A549 (cell line): Measurements from ENCODE around the gene TFF1. TPM values are rescaled to one million over a fixed set of nuclear protein-coding genes. Genes with fewer than 3 reads are reported as not detected.

ENCODE experiments used
- ATAC-seq, 2 experiments: fragments of 200-7000 bp in 1 of 2; fragments of >200 bp in 1 of 2; cut with Nextera tagmentation in 1 of 2; cut with Tn5 transposase in 1 of 2; 3 replicates each; pipeline versions ENCODE4 v1.8.0 to v1.9.1; 2018 to 2020; ENCODE audit warnings: mild to moderate bottlenecking in 1 of 2, moderate library complexity in 1 of 2
- CTCF ChIA-PET: fragments of 300-600 bp; sonication (Branson Sonifier 250); formaldehyde crosslinking; extraction: SDS; loops from one replicate; lab custom pipeline; 2021; ENCODE audit warnings: antibody characterized with exemption, inconsistent platforms; lab: Yijun Ruan, JAX
- POLR2A ChIA-PET: fragments of 350-600 bp; formaldehyde crosslinking; extraction: SDS; loops from one replicate; lab custom pipeline; 2021; ENCODE audit warnings: antibody characterized with exemption, inconsistent platforms; lab: Yijun Ruan, JAX
- DNase-seq, 2 experiments: peaks; one replicate each; pipeline versions ENCODE4 v3.0.0 to v3.0.0-alpha.2; 2011 to 2016; ENCODE audit warnings: low read depth in 1 of 2, low spot score in 1 of 2
- FAIRE-seq: peaks from 2 replicates; lab custom pipeline; 2011; peaks lifted over from hg19 to GRCh38; lab: Jason Lieb, UNC
- H3K27ac ChIP-seq, 2 experiments: fragments of >200 bp; sonication (Bioruptor Twin); formaldehyde crosslinking; 3 replicates each; pipeline ENCODE4 v1.5.1; 2016 to 2017
- H3K4me1 ChIP-seq: fragments of >200 bp; sonication (Bioruptor Twin); formaldehyde crosslinking; 3 replicates; pipeline ENCODE4 v1.6.1; 2016
- H3K4me2 ChIP-seq: fragments of >200 bp; sonication (Bioruptor Twin); formaldehyde crosslinking; 3 replicates; pipeline ENCODE4 v1.6.1; 2016
- H3K4me3 ChIP-seq: fragments of >200 bp; sonication (Bioruptor Twin); formaldehyde crosslinking; 3 replicates; pipeline ENCODE4 v1.5.1; 2016
- H3K9me3 ChIP-seq: fragments of >200 bp; sonication (Bioruptor Twin); formaldehyde crosslinking; 3 replicates; pipeline ENCODE4 v1.6.1; 2016
- CTCF ChIP-seq: fragments of >200 bp; sonication (Bioruptor Twin); formaldehyde crosslinking; IDR thresholded peaks from 3 replicates; pipeline ENCODE4 v1.5.1; 2016
- EHF ChIP-seq: fragments of 250-450 bp; sonication (Bioruptor Pico); IDR thresholded peaks from 2 replicates; pipeline ENCODE4 v1.5.0; 2020; ENCODE audit warnings: mild to moderate bottlenecking
- ESRRA ChIP-seq: fragments of 150-350 bp; IDR thresholded peaks from 2 replicates; pipeline ENCODE4 v1.6.1; 2014; ENCODE audit warnings: mild to moderate bottlenecking, low read length, borderline replicate concordance
- FOSL2 ChIP-seq, 2 experiments: fragments of 450-650 bp in 1 of 2; fragments of >200 bp in 1 of 2; sonication (Bioruptor Twin) in 1 of 2; formaldehyde crosslinking; IDR thresholded peaks; 2 replicates each; pipeline versions ENCODE4 v1.5.0 to v1.6.1; 2016 to 2020; ENCODE audit warnings: mild to moderate bottlenecking in 1 of 2, moderate library complexity in 1 of 2
- GATA3 ChIP-seq: IDR thresholded peaks from 2 replicates; pipeline ENCODE4 v1.6.1; 2012; ENCODE audit warnings: borderline replicate concordance
- HDAC2 ChIP-seq: fragments of 200-600 bp; sonication (generic); IDR thresholded peaks from 2 replicates; pipeline ENCODE4 v1.6.1; 2016
- HES2 ChIP-seq: fragments of >200 bp; sonication (Bioruptor Twin); formaldehyde crosslinking; IDR thresholded peaks from 2 replicates; pipeline ENCODE4 v1.6.1; 2016
- HOXA7 ChIP-seq: fragments of 250-450 bp; sonication (Bioruptor Pico); IDR thresholded peaks from 2 replicates; pipeline ENCODE4 v1.5.0; 2020; ENCODE audit warnings: mild to moderate bottlenecking, moderate library complexity
- HOXB5 ChIP-seq: fragments of 250-450 bp; sonication (Bioruptor Pico); IDR thresholded peaks from 2 replicates; pipeline ENCODE4 v1.5.0; 2020; ENCODE audit warnings: mild to moderate bottlenecking, moderate library complexity
- JUN ChIP-seq, 2 experiments: fragments of >200 bp; sonication (Bioruptor Twin); formaldehyde crosslinking; IDR thresholded peaks; 2 replicates in 1 of 2; 3 replicates in 1 of 2; pipeline ENCODE4 v1.6.1; 2016 to 2017
- JUNB ChIP-seq: fragments of >200 bp; sonication (Bioruptor Twin); formaldehyde crosslinking; IDR thresholded peaks from 2 replicates; pipeline ENCODE4 v1.6.1; 2016
- MAZ ChIP-seq: fragments of 150-350 bp; IDR thresholded peaks from 2 replicates; pipeline ENCODE4 v1.6.1; 2014; ENCODE audit warnings: antibody characterized with exemption, low read depth, low read length, borderline replicate concordance
- MYC ChIP-seq: IDR thresholded peaks from 2 replicates; pipeline ENCODE4 v1.6.1; 2012; ENCODE audit warnings: mild to moderate bottlenecking, inconsistent platforms, low read length, improper control_type of control experiment, borderline replicate concordance
- NFE2L2 ChIP-seq: fragments of 150-350 bp; conservative IDR thresholded peaks from 2 replicates; pipeline ENCODE4 v1.6.1; 2014; ENCODE audit warnings: low read length
- NR3C1 ChIP-seq: fragments of >200 bp; sonication (Bioruptor Twin); formaldehyde crosslinking; IDR thresholded peaks from 3 replicates; pipeline ENCODE4 v1.6.1; 2017
- PHF8 ChIP-seq: fragments of 200-600 bp; sonication (generic); IDR thresholded peaks from 2 replicates; pipeline ENCODE4 v1.6.1; 2016; ENCODE audit warnings: low read depth, mild to moderate bottlenecking, antibody characterized with exemption, moderate library complexity, borderline replicate concordance
- RARB ChIP-seq: fragments of 250-450 bp; sonication (Bioruptor Pico); IDR thresholded peaks from 2 replicates; pipeline ENCODE4 v1.8.0; 2021; ENCODE audit warnings: mild to moderate bottlenecking, moderate library complexity
- RNF2 ChIP-seq: fragments of 200-600 bp; sonication (generic); IDR thresholded peaks from 2 replicates; pipeline ENCODE4 v1.6.1; 2016; ENCODE audit warnings: low read depth, mild to moderate bottlenecking, antibody characterized with exemption, moderate library complexity, borderline replicate concordance
- TFCP2L1 ChIP-seq: fragments of 250-450 bp; sonication (Bioruptor Pico); IDR thresholded peaks from 2 replicates; pipeline ENCODE4 v1.5.0; 2021; ENCODE audit warnings: mild to moderate bottlenecking
- ZFP36 ChIP-seq: fragments of 450-650 bp; IDR thresholded peaks from 2 replicates; pipeline ENCODE4 v1.6.1; 2014; ENCODE audit warnings: borderline replicate concordance; ENCODE audit not compliant: partially characterized antibody
- WGBS: methylation state at CpG from one replicate; pipeline ENCODE4 v1.1.6; 2017; ENCODE audit errors: missing lambda C conversion rate; 5-methylcytosine and 5-hydroxymethylcytosine counted together
- polyA minus RNA-seq: library from RNA; depleted of rRNA, polyadenylated mRNA; stranded (reverse); fragments of >200 nt; gene quantifications from 2 replicates; pipeline ENCODE4 v1.2.3, GENCODE V29; 2011; rRNA and poly(A)+ RNA removed
- polyA plus RNA-seq, 4 experiments: library from polyadenylated mRNA; depleted of rRNA in 3 of 4; stranded (reverse); fragments of >200 nt; fragmentation: RNase III in 1 of 4; extraction: RNeasy Plus Mini Kit Qiagen cat#74134 plus additional on column Dnase treatment in 1 of 4; gene quantifications; 2 replicates in 3 of 4; 3 replicates in 1 of 4; pipeline ENCODE4 v1.2.3, GENCODE V29; 2011 to 2017
- TF ChIP-seq, protein P1 (sequence below): IDR thresholded peaks from 2 replicates; pipeline ENCODE4 v1.6.1; 2012

Gene TFF1
- polyA plus RNA-seq (2011; rRNA removed) (5.8 and 12.8 TPM in 2 replicates), polyA plus RNA-seq (2017; fragmentation: RNase III; extraction: RNeasy Plus Mini Kit Qiagen cat#74134 plus additional on column Dnase treatment) (0.64 to 1.4 TPM (median 1.0 TPM) in 3 replicates), polyA minus RNA-seq (2.5 and 8.2 TPM in 2 replicates)
- 12.0 and 12.3 TPM in 2 replicates for polyA plus RNA-seq (2012; cell fraction: cytosol; rRNA removed)
- polyA plus RNA-seq (2012; cell fraction: nucleus; rRNA removed): 8.1 and 10.9 TPM in 2 replicates

- CTCF ChIA-PET: interaction anchor here (1.0 to 1.8 kb wide), 3 partner anchors 9 to 38 kb away, joined by 3 to 5 read pairs (median 4); partner anchors contain the start of gene UBASH3A
- POLR2A ChIA-PET: no interaction called here
- Histone ChIP-seq H3K4me2 (peak within 1 kb of the TSS; percentile 46), H3K9me3 (no peaks in the 10 kb centered on the region), H3K4me3 (no peak within 1 kb of the TSS), H3K4me1 (peaks cover 23% of the 10 kb centered on the region), H3K27ac (peak within 1 kb of the TSS; percentile 27 to 58; a peak in 5 of 6 replicates)
- WGBS: 13% methylated on average over 11 of the region's 19 CpGs
- TF ChIP-seq FOSL2 (IDR thresholded peaks at IDR 0.05) (no peak), FOSL2 (CRISPR knock-in tag; IDR thresholded peaks at IDR 0.05) (peak; percentile 67), EHF (CRISPR knock-in tag) (no peak), PHF8 (no peak)
- peak; percentile 85 to 86 for ATAC-seq
- FAIRE-seq: no peak
- DNase-seq: peak; percentile 41 to 85
Observed at GRCh38 chr21:42366292-42367010, at the start of gene TFF1. TSS of gene TFF1 (minus strand) at chr21:42366535. CDS start at chr21:42366495, 40 bp downstream.

- POLR2A ChIA-PET: no interaction called here
- Histone ChIP-seq H3K9me3 (no peaks in the 10 kb centered on the region; the same call in 2 of the 3 replicates), H3K4me3 (no peak overlapping the region), H3K4me1 (peaks cover 13% of the 10 kb centered on the region)
- DNase-seq (peak; percentile 74 to 78), ATAC-seq (peak; percentile 90 to 93), FAIRE-seq (no peak)
- WGBS: 47% methylated on average over 15 of the region's 27 CpGs
- TF ChIP-seq MYC: 0 out of 2 replicates have a peak, but pooled peaks have one; percentile 40
- TF ChIP-seq NFE2L2: no peak
- peak; percentile 13; the same call in 1 of the 2 replicates for TF ChIP-seq JUNB
- TF ChIP-seq, protein P1, sequence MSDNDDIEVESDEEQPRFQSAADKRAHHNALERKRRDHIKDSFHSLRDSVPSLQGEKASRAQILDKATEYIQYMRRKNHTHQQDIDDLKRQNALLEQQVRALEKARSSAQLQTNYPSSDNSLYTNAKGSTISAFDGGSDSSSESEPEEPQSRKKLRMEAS: peak; percentile 40; the same call in 1 of the 2 replicates
- TF ChIP-seq NR3C1: no peak
- no peak for TF ChIP-seq ESRRA
- peak; percentile 25; the same call in 1 of the 2 replicates for TF ChIP-seq FOSL2 (IDR thresholded peaks at IDR 0.05)
- TF ChIP-seq FOSL2 (CRISPR knock-in tag; IDR thresholded peaks at IDR 0.05): peak; percentile 65
- TF ChIP-seq, all 56 proteins: peak for 4
- Histone ChIP-seq H3K27ac (peak overlapping the region; percentile 40 to 71; a peak in 5 of 6 replicates), H3K4me2 (peak overlapping the region; percentile 74)
- CTCF ChIA-PET: no interaction called here
Observed at GRCh38 chr21:42414928-42415769, 48.8 kb upstream of the TFF1 start.

- 94% methylated on average over 7 of the region's 8 CpGs for WGBS
- no peaks in the 10 kb centered on the region; the same call in 2 of the 3 replicates for H3K9me3 ChIP-seq
- CTCF ChIA-PET: no interaction called here
- no peak for ATAC-seq
- TF ChIP-seq RNF2 (no peak), HOXA7 (CRISPR knock-in tag) (no peak), HOXB5 (CRISPR knock-in tag) (no peak), EHF (CRISPR knock-in tag) (no peak), CTCF (no peak), GATA3 (no peak), TFCP2L1 (CRISPR knock-in tag) (no peak), RARB (CRISPR knock-in tag) (no peak), JUNB (no peak), JUN (IDR thresholded peaks at IDR 0.05) (no peak), HES2 (no peak), HDAC2 (no peak), ZFP36 (no peak), MAZ (no peak)
- TF ChIP-seq, all 56 proteins: peak for 0
- peaks cover 13% of the 10 kb centered on the region for H3K4me1 ChIP-seq
- DNase-seq (no peak), FAIRE-seq (no peak)
- peak overlapping the region; percentile 74 for H3K4me2 ChIP-seq
- peak overlapping the region; percentile 40 to 71; a peak in 5 of 6 replicates for H3K27ac ChIP-seq
- POLR2A ChIA-PET: no interaction called here
- H3K4me3 ChIP-seq: no peak overlapping the region
Observed at GRCh38 chr21:42414553-42414927, 48.2 kb upstream of the TFF1 start.
